GM11168 (cell line): ENCODE results near the gene DENND5B.
"Not testable (repeated sequence)": the region's sequence is repeated elsewhere in the genome, so short reads cannot be mapped to it uniquely, and the experiment has no call there.

Experiments
- in situ Hi-C: fragments of 300-500 bp; cut with MboI; formaldehyde crosslinking; loops from one replicate; pipeline ENCODE4 v1.12.0; 2022; ENCODE audit warnings: low sequenced_read_pairs; ENCODE audit not compliant: unreplicated experiment

The DENND5B gene

GRCh38 chr12:31594681-31595080 lies 3.7 kb upstream of the DENND5B start:
- in situ Hi-C loops, result no loop called here

GRCh38 chr12:31591380-31591901 lies 505 bp upstream of the DENND5B start:
- in situ Hi-C loops, result no loop called here

DNA sequence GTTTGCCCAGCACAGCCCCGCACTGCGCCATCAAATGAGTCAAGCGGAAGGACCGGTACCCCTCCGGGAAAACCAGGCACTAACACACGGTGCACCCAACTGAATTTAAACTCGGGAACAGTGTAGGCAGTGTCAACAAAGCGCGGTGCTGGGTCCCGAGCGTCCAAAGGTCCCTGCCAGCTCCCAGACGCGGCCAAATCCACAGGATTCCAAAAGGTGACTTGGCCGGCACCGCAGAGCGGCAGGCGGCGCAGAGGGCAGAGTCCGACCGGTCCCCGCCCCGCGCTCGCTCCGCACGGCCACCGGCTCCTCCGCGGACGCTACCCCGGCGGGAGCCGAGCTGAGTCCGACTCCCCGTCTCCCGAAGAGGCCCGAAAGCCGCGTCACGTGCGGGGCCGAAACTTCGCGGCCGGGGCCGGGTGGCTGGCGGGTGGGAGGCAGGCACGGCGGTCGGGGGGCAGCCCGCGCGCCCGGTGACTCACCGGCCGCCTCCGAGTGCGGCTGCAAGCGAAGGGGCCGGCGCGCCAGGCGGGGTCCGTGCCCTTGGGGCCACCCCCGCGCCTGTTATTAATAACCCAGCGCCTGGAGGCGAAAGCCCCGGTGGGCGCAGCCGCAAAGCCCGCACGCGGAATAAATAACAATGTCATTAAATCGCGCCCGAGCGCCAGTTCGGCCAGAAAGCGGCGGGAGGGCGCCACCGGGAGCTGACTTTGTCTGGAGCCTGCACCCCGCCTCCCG lies 863 bp downstream of the DENND5B start:
- in situ Hi-C loops, result no loop called here

- in situ Hi-C loops, result no loop called here
Measured at GRCh38 chr12:31589598-31589903, 1.4 kb downstream of the DENND5B start.

- in situ Hi-C loops, result no loop called here
Measured at GRCh38 chr12:31588976-31589375, 2.0 kb downstream of the DENND5B start.

GRCh38 chr12:31586728-31587127 lies 4.2 kb downstream of the DENND5B start:
- in situ Hi-C loops, result no loop called here

DNA sequence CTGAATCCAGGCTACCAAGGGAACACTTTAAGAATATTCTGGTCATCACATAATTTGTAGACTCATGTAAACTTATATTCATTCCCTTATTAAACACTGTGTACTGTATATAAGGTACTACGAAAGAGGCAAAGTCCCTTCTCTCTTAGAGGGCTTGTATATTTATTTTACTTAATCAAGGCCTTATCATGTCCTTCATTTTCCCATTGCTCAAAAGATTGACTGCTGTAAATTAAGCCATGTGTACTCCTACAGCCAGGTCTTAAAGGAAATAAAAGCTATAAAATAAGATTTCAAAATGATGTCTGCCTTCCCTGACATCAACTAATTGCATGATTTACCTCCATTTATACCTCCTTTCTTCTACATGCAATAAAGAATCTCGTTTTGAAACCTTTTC lies 5.0 kb downstream of the DENND5B start:
- in situ Hi-C loops, result no loop called here

- in situ Hi-C loops, result no loop called here
Measured at GRCh38 chr12:31585271-31585670, 5.7 kb downstream of the DENND5B start.

- in situ Hi-C loops, result no loop called here
Measured at GRCh38 chr12:31584782-31585181, 6.2 kb downstream of the DENND5B start.

DNA sequence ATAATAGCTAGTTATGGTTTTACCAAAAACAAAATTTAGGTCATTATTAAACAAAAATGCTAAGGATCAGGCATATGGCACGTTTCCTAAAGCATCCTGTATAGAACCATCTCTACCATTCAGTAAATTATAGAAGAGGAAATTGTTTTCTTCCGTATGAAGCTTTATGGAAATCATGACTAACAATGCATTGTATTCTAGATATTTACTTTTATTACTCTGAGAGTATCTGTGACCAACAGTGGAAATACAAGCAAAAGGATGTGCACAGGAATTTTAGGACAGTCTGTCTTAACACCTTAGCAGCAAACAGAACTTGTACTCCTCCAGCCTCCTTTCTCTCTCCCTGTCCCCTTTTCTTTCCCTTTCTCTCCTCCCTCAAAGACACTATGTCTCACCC lies 7.1 kb downstream of the DENND5B start:
- in situ Hi-C loops, result no loop called here

- in situ Hi-C loops, result no loop called here
Measured at GRCh38 chr12:31582155-31582554, 8.8 kb downstream of the DENND5B start.

DNA sequence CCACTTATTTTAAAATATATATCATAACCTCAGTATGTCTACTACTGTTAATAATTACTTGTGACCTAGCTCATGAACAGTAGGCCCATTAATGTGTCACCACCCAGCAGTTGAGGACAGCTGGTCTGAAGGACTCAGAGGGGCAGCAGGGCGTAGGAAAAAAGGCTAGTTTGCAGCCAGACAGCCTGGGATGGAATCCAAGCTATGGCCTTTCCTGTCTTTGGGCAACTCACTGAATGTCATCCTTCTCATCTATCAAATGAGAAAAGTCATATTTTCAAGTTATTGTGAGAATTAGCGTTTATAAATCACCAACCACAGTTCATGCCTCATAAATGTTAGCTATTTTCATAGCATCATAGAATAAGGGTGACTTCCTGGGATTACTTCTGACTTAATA lies 12.3 kb downstream of the DENND5B start:
- in situ Hi-C loops, result no loop called here

GRCh38 chr12:31574803-31575575 lies 15.9 kb downstream of the DENND5B start:
- in situ Hi-C loops, result no loop called here

GRCh38 chr12:31574367-31574766 lies 16.6 kb downstream of the DENND5B start:
- in situ Hi-C loops, result not testable (repeated sequence)

- in situ Hi-C loops, result no loop called here
Measured at GRCh38 chr12:31572900-31573600, 17.9 kb downstream of the DENND5B start.

- in situ Hi-C loops, result no loop called here
Measured at GRCh38 chr12:31570880-31571279, 20.1 kb downstream of the DENND5B start.

DNA sequence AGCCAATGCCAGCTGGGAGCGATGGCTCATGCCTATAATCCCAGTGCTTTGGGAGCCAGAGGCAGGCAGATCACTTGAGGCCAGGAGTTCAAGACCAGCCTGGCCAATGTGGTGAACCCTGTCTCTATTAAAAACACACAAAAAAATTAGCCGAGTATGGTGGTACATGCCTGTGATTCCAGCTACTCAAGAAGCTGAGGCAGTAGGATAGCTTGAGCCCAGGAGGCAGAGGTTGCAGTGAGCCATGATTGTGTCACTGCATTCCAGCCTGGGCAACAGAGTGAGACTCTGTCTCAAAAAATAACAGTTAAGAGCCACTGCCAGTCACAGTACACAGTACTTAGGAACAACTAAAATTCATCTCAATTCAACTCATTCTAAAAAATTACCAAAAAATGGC lies 21.4 kb downstream of the DENND5B start:
- in situ Hi-C loops, result not testable (repeated sequence)

GRCh38 chr12:31568498-31568897 lies 22.4 kb downstream of the DENND5B start:
- in situ Hi-C loops, result no loop called here

DNA sequence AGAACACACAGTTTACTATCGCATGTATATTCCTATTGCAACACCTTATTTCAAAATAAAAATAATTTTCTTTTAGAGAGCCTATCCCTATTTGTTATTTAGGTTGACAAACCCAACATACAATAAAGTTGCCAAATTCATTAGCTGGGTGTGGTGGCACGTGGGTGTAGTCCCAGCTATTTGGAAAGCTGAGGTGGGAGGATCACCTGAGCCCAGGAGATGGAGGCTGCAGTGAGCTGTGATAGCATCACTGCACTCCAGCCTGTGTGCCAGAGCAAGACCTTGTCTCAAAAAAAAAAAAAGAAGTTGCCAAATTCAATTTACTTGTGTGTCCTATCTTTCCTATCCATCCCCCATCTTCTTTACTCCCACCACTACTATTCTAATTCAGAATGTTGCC lies 23.9 kb downstream of the DENND5B start:
- in situ Hi-C loops, result no loop called here

DNA sequence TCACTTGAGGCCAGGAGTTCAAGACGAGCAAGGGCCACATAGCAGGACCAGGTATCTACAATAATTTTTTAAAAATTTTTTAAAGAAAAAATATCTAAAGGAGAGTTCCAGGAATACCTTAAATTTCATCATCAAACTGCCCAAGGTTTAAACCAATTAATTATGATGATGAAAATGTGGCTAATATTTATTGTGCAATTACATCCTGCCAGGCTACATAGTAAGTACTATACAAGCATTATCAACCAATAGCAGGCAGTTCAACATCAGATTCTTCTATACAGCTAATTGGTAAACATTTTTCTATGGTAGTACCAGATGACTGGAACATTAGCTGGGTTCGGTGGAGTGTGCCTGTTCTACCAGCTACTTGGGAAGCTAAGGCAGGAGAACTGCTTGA lies 24.4 kb downstream of the DENND5B start:
- in situ Hi-C loops, result no loop called here
